Thyroid gland (tissue), 4 donors: Measurements from ENCODE around the gene TGM2. TPM values are rescaled to one million over a fixed set of nuclear protein-coding genes. Genes with fewer than 3 reads are reported as not detected.

Experiments used
- DNase-seq, 2 donors: peaks; one replicate each; pipeline ENCODE4 v3.0.0-alpha.2; 2019
- H3K27ac ChIP-seq, 3 donors: fragments of 200-600 bp; sonication (generic); 1 replicate in 2 of 3; 2 replicates in 1 of 3; pipeline ENCODE4 v1.5.1; 2016 to 2019; ENCODE audit warnings: mild to moderate bottlenecking in 1 of 3, moderate library complexity in 1 of 3
- H3K27me3 ChIP-seq: fragments of 200-600 bp; sonication (generic); one replicate; pipeline ENCODE4 v1.5.1; 2019
- H3K36me3 ChIP-seq, 2 donors: fragments of 200-600 bp; sonication (generic); one replicate each; pipeline ENCODE4 v1.5.1; 2016 to 2019
- H3K4me1 ChIP-seq, 2 donors: fragments of 200-600 bp; sonication (generic); one replicate each; pipeline ENCODE4 v1.5.1; 2017 to 2019
- H3K4me3 ChIP-seq, 3 donors: fragments of 200-600 bp; sonication (generic); replicated peaks in 1 of 3; 1 replicate in 2 of 3; 2 replicates in 1 of 3; pipeline ENCODE4 v1.5.1; 2016; ENCODE audit warnings: mild to moderate bottlenecking in 1 of 3
- H3K9me3 ChIP-seq: fragments of 200-600 bp; sonication (generic); one replicate; pipeline ENCODE4 v1.5.1; 2017
- POLR2A ChIP-seq, 2 donors: fragments of 450-650 bp; IDR thresholded peaks; one replicate each; pipeline ENCODE4 v1.6.1; 2017; ENCODE audit warnings: antibody characterized with exemption in 2 of 2, mild to moderate bottlenecking in 2 of 2, moderate library complexity in 1 of 2
- WGBS, 2 donors: methylation state at CpG; one replicate each; pipeline ENCODE4 v1.1.5; 2017; 5-methylcytosine and 5-hydroxymethylcytosine counted together
- intact Hi-C: fragments of 100-400 bp; cut with DNase I; formaldehyde crosslinking; loops from one replicate; pipeline ENCODE4 v1.15.1; 2023
- total RNA-seq, 4 donors: library from RNA; depleted of rRNA; stranded (reverse); fragments of >200 nt; gene quantifications; one replicate each; pipeline ENCODE4 v1.2.3, GENCODE V29; 2016
- TF ChIP-seq, protein P1 (sequence below), 6 experiments: fragments of 200-600 bp in 3 of 6; fragments of 450-650 bp in 3 of 6; sonication (generic) in 3 of 6; IDR thresholded peaks; one replicate each; pipeline ENCODE4 v1.5.1; 2016 to 2019; ENCODE audit warnings: antibody characterized with exemption in 6 of 6, mild to moderate bottlenecking in 2 of 6, inconsistent platforms in 1 of 6, moderate library complexity in 1 of 6

Gene TGM2
- total RNA-seq, 4 donors from 2014 or later = 16.9 to 133 (median 18.4) TPM

DNA sequence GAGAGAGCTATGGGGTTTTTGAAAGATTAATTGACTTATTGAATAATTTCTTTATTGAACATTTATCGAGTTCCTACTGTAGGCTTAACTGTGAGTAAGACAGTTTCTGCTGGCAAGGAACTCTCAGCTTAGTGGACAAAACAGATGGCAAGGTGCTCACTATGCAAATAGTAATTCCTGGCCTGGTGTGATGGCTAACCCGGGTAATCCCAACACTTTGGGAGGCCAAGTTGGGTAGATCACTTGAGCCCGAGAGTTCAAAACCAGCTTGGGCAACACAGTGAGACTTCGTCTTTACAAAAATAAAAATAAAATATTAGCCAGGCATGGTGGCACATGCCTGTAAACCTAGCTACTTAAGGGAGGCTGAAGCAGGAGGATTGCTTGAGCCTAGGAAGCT lies 13.5 kb upstream of the TGM2 start:
- H3K27ac ChIP-seq = no peak overlapping the region
- no peak overlapping the region for H3K4me3 ChIP-seq
- H3K27me3 ChIP-seq = no peaks in the 10 kb centered on the region
- no peaks in the 10 kb centered on the region for H3K36me3 ChIP-seq
- 84 to 90% methylated on average over 4 of the region's 4 CpGs for WGBS, 2 donors
- intact Hi-C loops = no loop called here
- H3K9me3 ChIP-seq = no peaks in the 10 kb centered on the region
- DNase-seq = no peak
- TF ChIP-seq, protein P1, sequence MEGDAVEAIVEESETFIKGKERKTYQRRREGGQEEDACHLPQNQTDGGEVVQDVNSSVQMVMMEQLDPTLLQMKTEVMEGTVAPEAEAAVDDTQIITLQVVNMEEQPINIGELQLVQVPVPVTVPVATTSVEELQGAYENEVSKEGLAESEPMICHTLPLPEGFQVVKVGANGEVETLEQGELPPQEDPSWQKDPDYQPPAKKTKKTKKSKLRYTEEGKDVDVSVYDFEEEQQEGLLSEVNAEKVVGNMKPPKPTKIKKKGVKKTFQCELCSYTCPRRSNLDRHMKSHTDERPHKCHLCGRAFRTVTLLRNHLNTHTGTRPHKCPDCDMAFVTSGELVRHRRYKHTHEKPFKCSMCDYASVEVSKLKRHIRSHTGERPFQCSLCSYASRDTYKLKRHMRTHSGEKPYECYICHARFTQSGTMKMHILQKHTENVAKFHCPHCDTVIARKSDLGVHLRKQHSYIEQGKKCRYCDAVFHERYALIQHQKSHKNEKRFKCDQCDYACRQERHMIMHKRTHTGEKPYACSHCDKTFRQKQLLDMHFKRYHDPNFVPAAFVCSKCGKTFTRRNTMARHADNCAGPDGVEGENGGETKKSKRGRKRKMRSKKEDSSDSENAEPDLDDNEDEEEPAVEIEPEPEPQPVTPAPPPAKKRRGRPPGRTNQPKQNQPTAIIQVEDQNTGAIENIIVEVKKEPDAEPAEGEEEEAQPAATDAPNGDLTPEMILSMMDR (IDR thresholded peaks at IDR 0.05) = no peak
- TF ChIP-seq POLR2A (IDR thresholded peaks at IDR 0.05) = no peak
- H3K4me1 ChIP-seq = no peaks in the 10 kb centered on the region

DNA sequence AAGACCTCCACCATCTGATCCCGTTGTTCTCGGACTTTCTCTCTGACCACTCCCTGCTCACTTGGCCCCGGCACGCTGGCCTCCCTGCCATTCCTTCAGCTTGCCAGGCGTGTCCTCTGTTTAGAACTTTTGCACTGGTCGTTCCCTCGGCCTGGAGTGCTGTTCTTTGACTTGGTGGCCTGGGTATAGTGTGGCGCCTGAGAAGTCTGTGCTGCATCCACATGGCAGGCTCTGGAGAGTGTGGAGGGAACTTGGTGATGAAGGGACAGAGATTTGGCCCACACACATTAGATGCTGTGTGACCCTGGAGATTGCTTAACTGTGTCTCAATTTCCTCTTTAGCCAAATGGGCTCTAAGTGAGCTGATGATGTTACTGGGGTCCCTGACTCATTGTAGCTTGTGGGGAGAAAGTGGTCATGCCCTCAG lies 13.0 kb upstream of the TGM2 start:
- Histone ChIP-seq H3K36me3 (no peaks in the 10 kb centered on the region), H3K27ac (no peak overlapping the region), H3K4me3 (no peak overlapping the region), H3K4me1 (no peaks in the 10 kb centered on the region), H3K9me3 (no peaks in the 10 kb centered on the region), H3K27me3 (no peaks in the 10 kb centered on the region)
- no peak for TF ChIP-seq POLR2A (IDR thresholded peaks at IDR 0.05)
- TF ChIP-seq, protein P1 (IDR thresholded peaks at IDR 0.05) = no peak
- intact Hi-C loops = no loop called here
- WGBS, 2 donors = 55 to 79% methylated on average over 8 of the region's 8 CpGs
- no peak for DNase-seq

DNA sequence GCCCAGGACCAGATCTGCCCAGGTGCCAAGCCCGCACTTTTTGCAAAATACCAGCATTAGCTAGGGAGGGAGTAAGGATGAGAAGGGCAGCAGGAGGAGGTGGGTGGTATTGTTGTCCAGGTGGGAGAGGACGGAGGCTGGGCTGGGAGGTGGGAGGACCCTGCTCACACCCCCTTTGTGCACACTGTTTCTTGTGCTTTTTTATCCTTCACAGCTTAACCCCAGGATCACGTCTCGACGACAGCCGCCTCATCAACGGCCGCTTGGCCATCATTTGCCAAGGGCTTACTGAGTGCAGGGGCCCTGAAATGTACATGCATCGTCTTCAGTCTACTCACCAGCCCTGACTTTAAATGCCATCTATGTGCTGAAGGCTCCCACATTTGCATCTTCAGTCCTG lies 12.1 kb upstream of the TGM2 start:
- no peak for DNase-seq
- no peak overlapping the region for H3K27ac ChIP-seq
- 84 to 87% methylated on average over 9 of the region's 9 CpGs for WGBS, 2 donors
- H3K27me3 ChIP-seq = no peaks in the 10 kb centered on the region
- H3K36me3 ChIP-seq = no peaks in the 10 kb centered on the region
- intact Hi-C loops = no loop called here
- TF ChIP-seq POLR2A (IDR thresholded peaks at IDR 0.05) = no peak
- TF ChIP-seq, protein P1 (IDR thresholded peaks at IDR 0.05) = no peak
- H3K9me3 ChIP-seq = no peaks in the 10 kb centered on the region
- H3K4me1 ChIP-seq = no peaks in the 10 kb centered on the region
- no peak overlapping the region for H3K4me3 ChIP-seq

DNA sequence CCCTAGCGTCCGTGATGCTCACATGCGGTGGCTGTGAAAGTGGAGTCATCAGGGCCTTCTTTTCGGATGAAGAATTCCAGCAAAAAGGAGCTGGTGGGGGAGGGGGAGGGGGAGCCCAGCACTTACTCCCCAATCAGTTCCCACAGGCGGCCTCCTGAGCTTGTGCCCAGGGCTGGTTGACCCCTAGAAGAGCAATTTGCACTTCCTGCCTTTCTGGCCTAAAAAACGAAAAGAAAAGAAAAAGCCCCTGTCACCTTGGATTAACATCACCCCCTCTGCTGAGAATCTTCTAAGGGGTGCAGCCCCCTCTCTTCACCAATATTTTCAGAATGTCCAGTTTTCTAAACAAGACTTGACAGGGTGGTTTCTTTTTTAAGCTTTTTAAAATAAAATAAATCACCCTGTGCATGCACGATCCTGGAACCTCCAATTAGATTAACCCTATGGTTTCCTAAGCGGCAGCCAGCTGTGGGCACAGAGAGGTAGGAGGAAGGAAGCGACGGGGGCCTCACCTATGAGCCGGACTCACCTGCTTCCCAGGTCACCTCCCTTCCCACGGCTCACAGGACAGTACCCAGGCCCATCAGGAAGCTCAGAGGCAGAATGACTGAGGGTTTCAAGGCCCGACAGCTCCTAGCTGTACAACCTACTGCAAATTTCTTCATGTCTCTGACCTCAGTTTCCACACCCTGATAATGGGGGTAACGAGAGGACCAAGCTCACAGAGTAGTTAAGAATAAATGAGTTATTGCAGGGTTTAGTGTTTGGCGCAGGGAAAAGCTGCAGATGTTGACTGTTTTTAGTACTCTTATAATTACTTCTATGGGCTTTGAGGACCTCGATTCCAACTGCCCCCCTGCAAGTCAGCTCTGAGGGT lies 10.5 kb upstream of the TGM2 start:
- DNase-seq = no peak
- no peak for TF ChIP-seq POLR2A (IDR thresholded peaks at IDR 0.05)
- TF ChIP-seq, protein P1 (IDR thresholded peaks at IDR 0.05) = no peak
- no peaks in the 10 kb centered on the region for H3K36me3 ChIP-seq
- 70 to 76% methylated on average over 16 of the region's 16 CpGs for WGBS, 2 donors
- intact Hi-C loops = no loop called here
- H3K4me3 ChIP-seq = no peak overlapping the region
- H3K27me3 ChIP-seq = no peaks in the 10 kb centered on the region
- H3K4me1 ChIP-seq = no peaks in the 10 kb centered on the region
- no peak overlapping the region for H3K27ac ChIP-seq
- H3K9me3 ChIP-seq = no peaks in the 10 kb centered on the region
